ENCODE results near the gene OSER1. TPM values are rescaled to one million over a fixed set of nuclear protein-coding genes. Genes with fewer than 3 reads are reported as not detected.
A peak's percentile ranks its signal among the peaks of the same experiment; 100 is the strongest.

The OSER1 gene
- total and polyA plus RNA-seq, 2 donors (not counting 1 experiment from before 2014, with no cell fraction given) = 50.9 to 73.2 TPM

DNA sequence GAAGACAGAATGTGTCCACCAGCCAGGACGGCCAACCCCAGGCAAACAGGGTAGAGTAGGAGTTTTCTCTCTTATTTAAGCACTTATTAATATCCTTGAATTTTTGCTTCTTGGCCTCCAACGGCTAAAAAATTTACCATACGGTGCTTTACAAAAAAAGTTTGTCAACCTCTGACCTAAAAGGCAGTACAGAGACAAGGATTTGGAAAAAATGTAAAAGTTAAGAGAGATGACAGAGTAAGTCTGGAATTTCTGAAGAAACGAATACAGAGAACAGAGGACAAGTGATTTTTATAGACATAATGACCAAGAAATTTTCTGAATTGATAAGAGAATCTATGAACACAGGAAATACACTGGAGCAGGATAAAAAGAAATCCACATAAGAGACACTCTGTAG lies 10.2 kb downstream of the OSER1 start:
- Histone ChIP-seq H3K4me2 (ENCODE audit: extremely low read depth, insufficient read depth, low read length) (no peak overlapping the region), H3K4me3 (replicated peaks in 1 of 4; ENCODE audit: control extremely low read depth in 1 of 4, insufficient read depth in 1 of 4, low read depth in 3 of 4, low read length in 4 of 4) (no peak overlapping the region), H4K20me1 (ENCODE audit: control insufficient read depth, extremely low read depth, insufficient read depth, low read length) (no peaks in the 10 kb centered on the region), H3K9ac (ENCODE audit: insufficient read depth, low read length) (no peak overlapping the region), H3K79me2 (ENCODE audit: control insufficient read depth, insufficient read depth, low read length) (peaks cover 42% of the 10 kb centered on the region), H3K4me1 (ENCODE audit: control insufficient read depth, extremely low read depth, insufficient read depth, low read length) (peaks cover 24% of the 10 kb centered on the region), H3K27ac (ENCODE audit: insufficient read depth, low read length) (peak overlapping the region; percentile 15), H3K9me3 (ENCODE audit: control insufficient read depth, insufficient read depth, low read depth, low read length) (no peaks in the 10 kb centered on the region), H2AFZ (ENCODE audit: low read length) (no peak overlapping the region), H3K36me3 (ENCODE audit: control insufficient read depth, insufficient read depth, low read length) (peaks cover 19% of the 10 kb centered on the region), H3K27me3 (ENCODE audit: control insufficient read depth, insufficient read depth, low read length) (no peaks in the 10 kb centered on the region)
- peak in 1 of 2 donors; percentile 21 for DNase-seq (ENCODE audit: low read depth in 2 of 2)
- no peak for TF ChIP-seq CTCF (conservative IDR thresholded peaks at IDR 0.05 in 1 of 2, IDR thresholded peaks at IDR 0.05 in 1 of 2; ENCODE audit: low read depth in 1 of 2, low read length in 2 of 2)
- TF ChIP-seq EZH2 (IDR thresholded peaks at IDR 0.05; ENCODE audit: low read length, missing control alignments) = no peak

DNA sequence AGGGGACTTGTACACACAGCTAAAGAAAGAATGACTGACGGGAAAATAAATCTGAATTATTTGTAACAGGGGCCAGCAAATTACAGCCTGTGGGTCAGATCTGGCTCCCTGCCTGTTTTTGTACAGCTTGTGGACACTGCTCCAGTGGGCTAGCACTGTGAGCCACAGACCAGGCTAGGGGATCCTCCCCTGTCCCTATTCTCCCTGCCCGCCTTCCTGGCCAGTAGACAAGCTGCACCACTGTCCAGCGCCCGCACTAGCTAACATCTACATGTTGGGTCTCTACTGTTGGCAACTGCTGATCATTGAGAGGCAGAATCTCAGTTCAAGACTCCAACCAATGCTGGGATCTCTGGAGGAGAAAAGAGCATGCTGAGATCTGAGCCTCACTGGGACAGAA lies 10.7 kb downstream of the OSER1 start:
- H3K4me2 ChIP-seq (ENCODE audit: extremely low read depth, insufficient read depth, low read length) = no peak overlapping the region
- H3K4me3 ChIP-seq (replicated peaks in 1 of 4; ENCODE audit: control extremely low read depth in 1 of 4, insufficient read depth in 1 of 4, low read depth in 3 of 4, low read length in 4 of 4) = no peak overlapping the region
- peaks cover 19% of the 10 kb centered on the region for H3K36me3 ChIP-seq (ENCODE audit: control insufficient read depth, insufficient read depth, low read length)
- peaks cover 39% of the 10 kb centered on the region for H3K79me2 ChIP-seq (ENCODE audit: control insufficient read depth, insufficient read depth, low read length)
- peaks cover 24% of the 10 kb centered on the region for H3K4me1 ChIP-seq (ENCODE audit: control insufficient read depth, extremely low read depth, insufficient read depth, low read length)
- no peak overlapping the region for H3K9ac ChIP-seq (ENCODE audit: insufficient read depth, low read length)
- TF ChIP-seq EZH2 (IDR thresholded peaks at IDR 0.05; ENCODE audit: low read length, missing control alignments) (no peak), CTCF (conservative IDR thresholded peaks at IDR 0.05 in 1 of 2, IDR thresholded peaks at IDR 0.05 in 1 of 2; ENCODE audit: low read depth in 1 of 2, low read length in 2 of 2) (no peak)
- no peak overlapping the region for H2AFZ ChIP-seq (ENCODE audit: low read length)
- no peaks in the 10 kb centered on the region for H3K9me3 ChIP-seq (ENCODE audit: control insufficient read depth, insufficient read depth, low read depth, low read length)
- no peaks in the 10 kb centered on the region for H3K27me3 ChIP-seq (ENCODE audit: control insufficient read depth, insufficient read depth, low read length)
- no peak overlapping the region for H3K27ac ChIP-seq (ENCODE audit: insufficient read depth, low read length)
- no peak for DNase-seq (ENCODE audit: low read depth in 2 of 2)
- no peaks in the 10 kb centered on the region for H4K20me1 ChIP-seq (ENCODE audit: control insufficient read depth, extremely low read depth, insufficient read depth, low read length)

- peaks cover 37% of the 10 kb centered on the region for H3K79me2 ChIP-seq (ENCODE audit: control insufficient read depth, insufficient read depth, low read length)
- TF ChIP-seq EZH2 (IDR thresholded peaks at IDR 0.05; ENCODE audit: low read length, missing control alignments) (no peak), CTCF (conservative IDR thresholded peaks at IDR 0.05 in 1 of 2, IDR thresholded peaks at IDR 0.05 in 1 of 2; ENCODE audit: low read depth in 1 of 2, low read length in 2 of 2) (no peak)
- no peak overlapping the region for H3K4me2 ChIP-seq (ENCODE audit: extremely low read depth, insufficient read depth, low read length)
- no peak overlapping the region for H2AFZ ChIP-seq (ENCODE audit: low read length)
- no peak for DNase-seq (ENCODE audit: low read depth in 2 of 2)
- H4K20me1 ChIP-seq (ENCODE audit: control insufficient read depth, extremely low read depth, insufficient read depth, low read length) = no peaks in the 10 kb centered on the region
- H3K27ac ChIP-seq (ENCODE audit: insufficient read depth, low read length) = no peak overlapping the region
- peaks cover 19% of the 10 kb centered on the region for H3K36me3 ChIP-seq (ENCODE audit: control insufficient read depth, insufficient read depth, low read length)
- H3K9ac ChIP-seq (ENCODE audit: insufficient read depth, low read length) = no peak overlapping the region
- no peaks in the 10 kb centered on the region for H3K9me3 ChIP-seq (ENCODE audit: control insufficient read depth, insufficient read depth, low read depth, low read length)
- H3K27me3 ChIP-seq (ENCODE audit: control insufficient read depth, insufficient read depth, low read length) = no peaks in the 10 kb centered on the region
- peaks cover 19% of the 10 kb centered on the region for H3K4me1 ChIP-seq (ENCODE audit: control insufficient read depth, extremely low read depth, insufficient read depth, low read length)
- H3K4me3 ChIP-seq (replicated peaks in 1 of 4; ENCODE audit: control extremely low read depth in 1 of 4, insufficient read depth in 1 of 4, low read depth in 3 of 4, low read length in 4 of 4) = no peak overlapping the region
Observed at GRCh38 chr20:44198872-44199271, 11.7 kb downstream of the OSER1 start.
